Activated CD4-positive, alpha-beta memory T cell treated with anti-CD3 and anti-CD28 coated beads for 36 hours (primary cell): ENCODE measurements around the gene TM9SF1. TPM values are rescaled to one million over a fixed set of nuclear protein-coding genes. Genes with fewer than 3 reads are reported as not detected.

Experiments
- CTCF ChIA-PET: fragments of 350-600 bp; sonication (Branson Sonifier 250); formaldehyde crosslinking; loops from one replicate; lab custom pipeline; 2021; ENCODE audit warnings: antibody characterized with exemption, inconsistent platforms; lab: Charles Lee
- POLR2A ChIA-PET: fragments of 350-600 bp; sonication (Branson Sonifier 250); formaldehyde crosslinking; loops from one replicate; lab custom pipeline; 2021; ENCODE audit warnings: antibody characterized with exemption; lab: Charles Lee
- DNase-seq: peaks from one replicate; pipeline ENCODE4 v3.0.0-alpha.2; 2020
- H3K27ac Mint-ChIP-seq: one replicate; pipeline ENCODE4 v1.8.0; 2021; ENCODE audit warnings: mixed read lengths
- H3K27me3 Mint-ChIP-seq: one replicate; pipeline ENCODE4 v1.8.0; 2021; ENCODE audit warnings: mixed read lengths
- H3K36me3 Mint-ChIP-seq: one replicate; pipeline ENCODE4 v1.8.0; 2021; ENCODE audit warnings: mixed read lengths
- H3K4me1 Mint-ChIP-seq: one replicate; pipeline ENCODE4 v1.8.0; 2021; ENCODE audit warnings: low read depth, mixed read lengths
- H3K4me3 Mint-ChIP-seq: one replicate; pipeline ENCODE4 v1.8.0; 2021; ENCODE audit warnings: mild to moderate bottlenecking, mixed read lengths
- H3K9me3 Mint-ChIP-seq: one replicate; pipeline ENCODE4 v1.8.0; 2021; ENCODE audit warnings: mixed read lengths
- intact Hi-C: fragments of 100-400 bp; cut with micrococcal nuclease; formaldehyde crosslinking; loops from one replicate; pipeline ENCODE4 v1.15.1; 2023
- total RNA-seq, 2 experiments: library from RNA; stranded (reverse); gene quantifications; one replicate each; pipeline ENCODE4 v1.2.3, GENCODE V29; 2021

The TM9SF1 gene
- total RNA-seq, 2 experiments from 2014 or later = 23.7 to 26.7 TPM

DNA sequence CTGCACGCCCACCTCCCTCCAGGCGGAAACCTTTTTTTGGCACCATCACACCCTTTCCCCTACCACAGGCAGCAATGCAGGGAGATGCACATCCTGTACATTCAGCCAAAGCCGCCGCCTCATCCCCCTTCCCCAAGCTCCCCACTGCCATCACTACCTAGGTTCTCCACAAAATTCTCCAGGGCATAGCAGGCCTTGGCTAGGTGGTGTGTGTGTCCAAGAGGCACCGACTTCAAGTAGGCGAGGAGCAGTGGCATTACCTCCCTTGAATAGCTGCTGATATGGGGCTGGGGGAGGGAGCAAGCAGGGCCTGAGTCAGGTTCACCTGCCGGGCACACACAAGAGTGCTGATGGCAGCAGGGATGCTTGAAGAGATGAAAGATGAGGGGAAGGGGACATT lies 10.2 kb downstream of the TM9SF1 start:
- no peak for DNase-seq
- H3K4me3 Mint-ChIP-seq = no peak overlapping the region
- H3K27me3 Mint-ChIP-seq = no peaks in the 10 kb centered on the region
- peaks cover 24% of the 10 kb centered on the region for H3K4me1 Mint-ChIP-seq
- ChIA-PET POLR2A (interaction anchor here (1.0 to 1.3 kb wide), 2 partner anchors 16 to 23 kb away, joined by 3 read pairs; no protein-coding TSS in a partner anchor), CTCF (interaction anchor here (0.8 to 2.2 kb wide), 2 partner anchors 24 to 70 kb away, joined by 3 to 13 read pairs; partner anchors contain the start of genes DCAF11, IRF9 and NRL)
- H3K27ac Mint-ChIP-seq = no peak overlapping the region
- intact Hi-C loops = no loop called here
- H3K9me3 Mint-ChIP-seq = no peaks in the 10 kb centered on the region
- peaks cover 33% of the 10 kb centered on the region for H3K36me3 Mint-ChIP-seq

DNA sequence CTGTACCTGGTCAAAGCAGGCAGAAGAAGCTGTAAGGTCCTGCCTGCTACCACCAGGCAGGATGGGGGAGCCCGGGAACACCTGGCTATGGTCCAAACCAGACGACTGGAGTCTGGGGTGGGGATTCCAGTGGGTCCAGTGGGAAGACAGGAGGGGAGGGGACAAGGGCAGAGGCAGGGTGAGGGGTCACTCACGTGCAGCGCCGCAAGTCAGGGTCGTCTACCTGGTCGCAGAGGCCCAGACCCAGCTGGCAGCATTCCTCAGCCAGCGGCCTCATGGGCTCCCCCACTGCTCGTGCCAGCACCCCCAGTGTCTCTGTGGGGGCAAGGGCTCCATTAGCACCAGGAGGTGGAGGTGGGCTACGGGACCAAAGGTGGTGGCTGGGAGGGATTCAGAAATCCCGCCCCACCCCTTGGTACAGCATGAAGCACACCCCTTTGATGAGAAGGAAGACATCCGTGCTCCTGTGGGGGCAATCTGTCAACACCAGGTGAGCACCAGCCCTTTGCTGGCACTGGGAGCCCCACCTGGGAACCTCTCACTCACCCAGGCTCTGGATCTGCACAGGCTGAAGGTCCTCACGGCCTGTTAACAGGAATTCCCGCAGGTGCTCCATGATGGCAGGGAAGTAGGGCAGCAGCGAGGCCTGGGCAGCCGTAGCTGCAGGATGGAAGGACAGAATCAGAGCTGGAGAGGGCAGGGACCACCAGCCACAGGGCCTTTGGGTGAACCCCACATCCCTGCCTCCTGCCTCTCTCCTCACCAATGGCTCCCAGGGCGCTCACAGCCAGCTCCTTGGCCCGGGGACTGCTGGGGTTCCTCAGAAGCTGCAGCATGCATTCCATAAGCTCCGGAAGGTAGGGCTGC lies 10.9 kb downstream of the TM9SF1 start:
- intact Hi-C loops = no loop called here
- no peak overlapping the region for H3K4me3 Mint-ChIP-seq
- H3K27me3 Mint-ChIP-seq = no peaks in the 10 kb centered on the region
- H3K9me3 Mint-ChIP-seq = no peaks in the 10 kb centered on the region
- ChIA-PET CTCF (interaction anchor here (2.2 kb wide), 1 partner anchor 23 kb away, joined by 13 read pairs; the partner anchor contains the start of gene IRF9), POLR2A (interaction anchor here (1.0 to 1.3 kb wide), 2 partner anchors 15 to 22 kb away, joined by 3 read pairs; no protein-coding TSS in a partner anchor)
- no peak for DNase-seq
- no peak overlapping the region for H3K27ac Mint-ChIP-seq
- H3K4me1 Mint-ChIP-seq = peaks cover 19% of the 10 kb centered on the region
- H3K36me3 Mint-ChIP-seq = peaks cover 35% of the 10 kb centered on the region

- Mint-ChIP-seq H3K4me1 (peaks cover 15% of the 10 kb centered on the region), H3K27ac (no peak overlapping the region), H3K36me3 (peaks cover 40% of the 10 kb centered on the region), H3K9me3 (no peaks in the 10 kb centered on the region), H3K4me3 (no peak overlapping the region), H3K27me3 (no peaks in the 10 kb centered on the region)
- intact Hi-C loops = no loop called here
- ChIA-PET CTCF (no interaction called here), POLR2A (interaction anchor here (0.6 to 1.5 kb wide), 3 partner anchors 18 to 33 kb away, joined by 3 to 5 read pairs (median 3); partner anchors contain the start of gene MDP1)
- DNase-seq = no peak
Observed at GRCh38 chr14:24183014-24183481, 12.2 kb downstream of the TM9SF1 start.

DNA sequence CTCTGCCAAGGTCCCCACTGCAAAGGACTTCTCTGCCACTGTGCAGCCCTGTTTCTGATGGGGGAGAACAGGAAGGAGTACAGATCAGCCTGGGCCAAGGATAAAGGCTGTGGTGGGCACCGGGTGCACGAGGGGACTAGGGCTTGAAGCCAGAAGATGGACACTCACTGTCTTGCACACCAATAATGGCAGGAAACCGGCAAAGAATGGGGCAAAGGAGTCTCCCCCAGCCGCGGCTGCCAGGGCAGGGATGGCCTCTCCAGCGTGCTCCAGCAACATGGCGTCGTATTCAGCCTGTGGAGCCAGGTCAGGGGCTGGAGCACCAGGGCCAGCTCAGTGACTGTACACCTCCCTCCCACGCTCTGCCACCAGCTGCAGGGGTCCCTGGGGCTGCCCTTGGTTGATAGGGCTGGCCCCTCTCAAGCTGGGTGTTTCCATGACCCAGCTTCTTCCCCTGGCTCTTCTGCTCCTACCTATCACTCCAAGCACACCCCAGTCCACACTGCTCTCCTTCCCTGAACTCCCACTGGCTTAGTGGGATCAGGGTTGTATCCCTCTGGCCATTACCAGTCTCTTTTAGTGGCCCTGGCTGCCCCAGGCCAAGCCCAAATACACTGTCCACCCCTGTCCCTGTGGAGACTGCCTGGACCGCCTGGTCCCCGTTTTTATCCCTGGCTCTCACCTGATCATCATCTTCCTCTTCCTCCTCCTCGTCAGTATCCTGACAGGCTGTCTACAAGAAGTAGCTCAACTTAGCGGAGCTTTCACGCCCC lies 12.9 kb downstream of the TM9SF1 start:
- peaks cover 8% of the 10 kb centered on the region for H3K4me1 Mint-ChIP-seq
- H3K4me3 Mint-ChIP-seq = no peak overlapping the region
- ChIA-PET CTCF (no interaction called here), POLR2A (interaction anchor here (1.4 to 1.5 kb wide), 2 partner anchors 17 to 21 kb away, joined by 3 to 5 read pairs; no protein-coding TSS in a partner anchor)
- H3K9me3 Mint-ChIP-seq = no peaks in the 10 kb centered on the region
- H3K27ac Mint-ChIP-seq = no peak overlapping the region
- intact Hi-C loops = no loop called here
- H3K27me3 Mint-ChIP-seq = no peaks in the 10 kb centered on the region
- no peak for DNase-seq
- H3K36me3 Mint-ChIP-seq = peaks cover 42% of the 10 kb centered on the region

DNA sequence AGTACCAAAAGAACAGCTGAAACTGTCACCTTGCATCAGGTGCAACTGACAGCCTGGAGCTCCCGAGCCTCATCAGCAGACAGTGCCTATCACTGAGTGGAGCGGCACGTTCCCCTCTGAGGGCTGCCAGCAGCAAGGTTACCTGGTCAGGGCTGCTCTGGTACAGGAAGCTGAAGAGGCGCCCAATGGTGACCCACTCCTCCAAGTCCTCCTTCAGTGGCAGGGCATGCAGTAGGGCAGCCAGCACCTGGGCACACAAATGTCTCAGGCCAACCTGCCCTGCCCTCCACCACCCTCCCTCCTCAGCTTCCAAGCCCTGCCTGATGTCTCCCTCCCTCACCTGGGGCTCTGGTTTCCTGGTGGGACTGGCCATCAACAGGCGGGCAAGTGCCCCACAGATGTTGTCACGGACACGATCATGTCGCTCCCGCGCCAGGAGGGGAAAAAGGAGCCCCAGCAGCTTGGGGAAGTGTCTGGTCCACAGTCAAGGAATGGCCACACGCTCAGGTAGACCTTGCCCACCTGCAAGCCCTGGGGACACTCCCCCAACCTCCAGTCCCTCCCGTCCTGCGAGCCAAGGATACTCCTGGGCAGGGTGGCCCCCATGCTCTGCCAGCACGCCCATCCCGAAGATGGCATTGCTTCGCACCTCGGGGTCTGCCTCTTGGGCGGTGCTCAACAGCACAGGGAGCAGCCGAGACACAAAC lies 13.7 kb downstream of the TM9SF1 start:
- H3K36me3 Mint-ChIP-seq = peaks cover 41% of the 10 kb centered on the region
- POLR2A ChIA-PET = interaction anchor here (0.9 to 1.5 kb wide), 6 partner anchors 13 to 60 kb away, joined by 3 to 5 read pairs (median 3); partner anchors contain the start of gene TM9SF1
- no peaks in the 10 kb centered on the region for H3K9me3 Mint-ChIP-seq

GRCh38 chr14:24179961-24180796 lies 15.1 kb downstream of the TM9SF1 start:
- Mint-ChIP-seq H3K9me3 (no peaks in the 10 kb centered on the region), H3K36me3 (peaks cover 35% of the 10 kb centered on the region), H3K27ac (no peak overlapping the region), H3K4me3 (no peak overlapping the region), H3K4me1 (peaks cover 1% of the 10 kb centered on the region), H3K27me3 (no peaks in the 10 kb centered on the region)
- POLR2A ChIA-PET = interaction anchor here (0.9 to 1.0 kb wide), 4 partner anchors 15 to 19 kb away, joined by 3 read pairs; partner anchors contain the start of genes IRF9 and TM9SF1
- intact Hi-C loops = no loop called here
- DNase-seq = no peak
- CTCF ChIA-PET = interaction anchor here (0.8 to 3.5 kb wide), 4 partner anchors 9 to 128 kb away, joined by 3 to 14 read pairs (median 5); partner anchors contain the start of genes IPO4 and IRF9

More for the DNA sequence above, 13.7 kb downstream of the TM9SF1 start:
- H3K27ac Mint-ChIP-seq = no peak overlapping the region
- CTCF ChIA-PET = interaction anchor here (2.0 to 3.5 kb wide), 2 partner anchors 21 to 123 kb away, joined by 6 to 14 read pairs; partner anchors contain the start of gene IRF9
- H3K27me3 Mint-ChIP-seq = no peaks in the 10 kb centered on the region
- H3K4me1 Mint-ChIP-seq = peaks cover under 1% of the 10 kb centered on the region
- intact Hi-C loops = no loop called here
- no peak for DNase-seq
- H3K4me3 Mint-ChIP-seq = no peak overlapping the region

GRCh38 chr14:24179294-24179960 lies 15.8 kb downstream of the TM9SF1 start:
- DNase-seq = no peak
- ChIA-PET POLR2A (interaction anchor here (0.6 to 3.5 kb wide), 3 partner anchors 8 to 43 kb away, joined by 3 to 12 read pairs (median 3); partner anchors contain the start of genes IPO4, IRF9 and PSME1), CTCF (interaction anchor here (1.1 to 3.5 kb wide), 3 partner anchors 9 to 121 kb away, joined by 3 to 14 read pairs (median 6); partner anchors contain the start of genes IPO4 and IRF9)
- Mint-ChIP-seq H3K27ac (peak overlapping the region; percentile 28), H3K4me3 (no peak overlapping the region), H3K4me1 (peaks cover 3% of the 10 kb centered on the region), H3K9me3 (no peaks in the 10 kb centered on the region), H3K27me3 (no peaks in the 10 kb centered on the region), H3K36me3 (peaks cover 35% of the 10 kb centered on the region)
- intact Hi-C loops = no loop called here

DNA sequence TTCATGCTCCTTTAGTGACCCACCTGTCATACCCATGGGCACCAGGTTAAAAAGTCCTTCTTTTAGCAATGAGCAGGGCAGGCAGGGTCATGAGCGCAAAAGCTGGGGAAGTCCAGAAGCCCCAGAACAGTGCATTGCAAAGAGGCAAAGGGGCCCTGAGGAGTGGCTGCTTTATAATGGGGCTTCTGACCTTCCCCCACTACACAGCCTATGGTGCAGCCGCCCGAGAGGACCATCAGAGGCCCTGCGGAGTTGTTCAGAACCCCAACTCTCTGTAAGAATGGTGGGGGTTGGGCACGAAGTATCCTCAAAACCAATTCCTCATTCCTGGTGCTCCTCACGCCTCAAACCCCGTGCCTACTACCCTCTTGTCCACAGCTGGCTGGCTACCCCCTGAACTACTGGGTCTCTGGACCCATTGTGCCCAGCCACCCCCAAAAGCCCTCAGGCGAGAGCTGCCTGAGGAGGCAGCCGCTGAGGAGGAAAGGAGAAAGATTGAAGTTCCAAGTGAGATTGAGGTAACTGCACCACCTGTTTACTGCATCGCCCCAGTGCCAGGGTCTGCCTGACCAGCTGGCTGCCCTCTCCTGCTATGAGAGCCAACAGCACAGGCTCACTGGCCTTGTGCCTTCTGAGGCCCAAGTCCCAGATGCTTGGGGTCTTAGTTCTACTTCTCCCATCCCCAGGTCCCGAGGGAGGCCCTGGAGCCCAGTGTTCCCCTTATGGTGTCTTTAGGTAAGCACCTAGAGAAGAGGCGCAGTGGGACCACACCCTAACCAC lies 16.7 kb downstream of the TM9SF1 start:
- POLR2A ChIA-PET = interaction anchor here (0.6 to 3.5 kb wide), 2 partner anchors 9 to 43 kb away, joined by 3 to 12 read pairs; partner anchors contain the start of genes IPO4 and PSME1
- Mint-ChIP-seq H3K27me3 (no peaks in the 10 kb centered on the region), H3K36me3 (peaks cover 34% of the 10 kb centered on the region), H3K27ac (peak overlapping the region; percentile 28), H3K4me1 (peaks cover 3% of the 10 kb centered on the region), H3K4me3 (no peak overlapping the region), H3K9me3 (no peaks in the 10 kb centered on the region)
- CTCF ChIA-PET = interaction anchor here (3.5 kb wide), 1 partner anchor 18 kb away, joined by 14 read pairs; the partner anchor contains the start of gene IRF9
- DNase-seq = no peak
- intact Hi-C loops = no loop called here

DNA sequence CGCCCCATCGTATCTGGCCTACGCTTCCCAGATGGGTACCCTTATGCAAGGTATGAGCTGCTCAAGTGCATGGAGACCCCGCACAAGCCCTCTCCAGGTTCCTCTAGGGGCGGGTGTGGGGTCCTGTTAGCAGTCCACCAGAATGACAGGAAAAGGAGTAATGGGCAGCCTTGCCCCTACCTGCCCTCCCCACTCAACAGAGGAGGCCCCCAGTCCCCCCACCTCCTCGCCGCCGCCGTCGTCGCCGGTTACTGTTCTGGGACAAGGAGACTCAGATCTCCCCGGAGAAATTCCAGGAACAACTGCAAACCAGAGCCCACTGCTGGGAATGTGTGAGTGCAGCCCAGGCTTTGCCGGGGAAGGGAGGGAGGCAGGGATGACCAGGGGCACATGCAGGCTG lies 17.4 kb downstream of the TM9SF1 start:
- Mint-ChIP-seq H3K9me3 (no peaks in the 10 kb centered on the region), H3K36me3 (peaks cover 30% of the 10 kb centered on the region), H3K27me3 (no peaks in the 10 kb centered on the region), H3K27ac (no peak overlapping the region), H3K4me3 (no peak overlapping the region), H3K4me1 (peaks cover 3% of the 10 kb centered on the region)
- ChIA-PET POLR2A (interaction anchor here (1.1 to 3.5 kb wide), 2 partner anchors 9 to 16 kb away, joined by 3 to 12 read pairs; partner anchors contain the start of gene IPO4), CTCF (no interaction called here)
- intact Hi-C loops = no loop called here
- no peak for DNase-seq
